Thyroid gland (tissue), 4 donors: ENCODE results near the gene SH3BGRL2. TPM values are rescaled to one million over a fixed set of nuclear protein-coding genes. Genes with fewer than 3 reads are reported as not detected.
"Not testable (repeated sequence)": the region's sequence is repeated elsewhere in the genome, so short reads cannot be mapped to it uniquely, and the experiment has no call there.

Source experiments
- DNase-seq, 2 donors: peaks; one replicate each; pipeline ENCODE4 v3.0.0-alpha.2; 2019
- H3K27ac ChIP-seq, 3 donors: fragments of 200-600 bp; sonication (generic); 1 replicate in 2 of 3; 2 replicates in 1 of 3; pipeline ENCODE4 v1.5.1; 2016 to 2019; ENCODE audit warnings: mild to moderate bottlenecking in 1 of 3, moderate library complexity in 1 of 3
- H3K27me3 ChIP-seq: fragments of 200-600 bp; sonication (generic); one replicate; pipeline ENCODE4 v1.5.1; 2019
- H3K36me3 ChIP-seq, 2 donors: fragments of 200-600 bp; sonication (generic); one replicate each; pipeline ENCODE4 v1.5.1; 2016 to 2019
- H3K4me1 ChIP-seq, 2 donors: fragments of 200-600 bp; sonication (generic); one replicate each; pipeline ENCODE4 v1.5.1; 2017 to 2019
- H3K4me3 ChIP-seq, 3 donors: fragments of 200-600 bp; sonication (generic); replicated peaks in 1 of 3; 1 replicate in 2 of 3; 2 replicates in 1 of 3; pipeline ENCODE4 v1.5.1; 2016; ENCODE audit warnings: mild to moderate bottlenecking in 1 of 3
- H3K9me3 ChIP-seq: fragments of 200-600 bp; sonication (generic); one replicate; pipeline ENCODE4 v1.5.1; 2017
- POLR2A ChIP-seq, 2 donors: fragments of 450-650 bp; IDR thresholded peaks; one replicate each; pipeline ENCODE4 v1.6.1; 2017; ENCODE audit warnings: antibody characterized with exemption in 2 of 2, mild to moderate bottlenecking in 2 of 2, moderate library complexity in 1 of 2
- WGBS, 2 donors: methylation state at CpG; one replicate each; pipeline ENCODE4 v1.1.5; 2017; 5-methylcytosine and 5-hydroxymethylcytosine counted together
- intact Hi-C: fragments of 100-400 bp; cut with DNase I; formaldehyde crosslinking; loops from one replicate; pipeline ENCODE4 v1.15.1; 2023
- total RNA-seq, 4 donors: library from RNA; depleted of rRNA; stranded (reverse); fragments of >200 nt; gene quantifications; one replicate each; pipeline ENCODE4 v1.2.3, GENCODE V29; 2016
- TF ChIP-seq, protein P1 (sequence below), 6 experiments: fragments of 200-600 bp in 3 of 6; fragments of 450-650 bp in 3 of 6; sonication (generic) in 3 of 6; IDR thresholded peaks; one replicate each; pipeline ENCODE4 v1.5.1; 2016 to 2019; ENCODE audit warnings: antibody characterized with exemption in 6 of 6, mild to moderate bottlenecking in 2 of 6, inconsistent platforms in 1 of 6, moderate library complexity in 1 of 6

The SH3BGRL2 gene
- total RNA-seq, 4 donors from 2014 or later: 170 to 225 (median 183) TPM

DNA sequence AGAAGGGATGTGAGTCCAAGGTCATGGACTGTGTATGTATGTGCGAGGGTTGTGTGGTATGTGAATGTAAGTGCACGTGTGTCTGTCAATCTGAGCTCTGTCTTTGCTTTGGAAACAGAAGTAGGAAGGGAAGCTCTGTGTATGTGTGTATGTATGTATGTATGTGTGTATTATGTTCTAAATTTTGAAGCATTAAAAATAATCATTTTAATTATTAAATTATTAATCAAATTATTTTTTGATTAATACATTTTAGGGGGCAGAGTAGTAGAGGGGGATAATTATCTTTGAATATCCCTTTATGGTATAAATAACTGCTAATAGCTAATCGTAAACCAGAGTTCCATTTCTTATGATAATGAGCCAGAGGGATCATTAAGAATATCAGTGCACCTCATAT is 42.8 kb downstream of the SH3BGRL2 start:
- intact Hi-C loops: no loop called here
- H3K36me3 ChIP-seq: peaks cover 0 to 3% of the 10 kb centered on the region in 2 donors
- H3K4me3 ChIP-seq: no peak overlapping the region
- peak overlapping the region in 1 of 3 donors; percentile 86 for H3K27ac ChIP-seq
- peaks cover 33 to 56% of the 10 kb centered on the region in 2 donors for H3K4me1 ChIP-seq
- TF ChIP-seq, protein P1, sequence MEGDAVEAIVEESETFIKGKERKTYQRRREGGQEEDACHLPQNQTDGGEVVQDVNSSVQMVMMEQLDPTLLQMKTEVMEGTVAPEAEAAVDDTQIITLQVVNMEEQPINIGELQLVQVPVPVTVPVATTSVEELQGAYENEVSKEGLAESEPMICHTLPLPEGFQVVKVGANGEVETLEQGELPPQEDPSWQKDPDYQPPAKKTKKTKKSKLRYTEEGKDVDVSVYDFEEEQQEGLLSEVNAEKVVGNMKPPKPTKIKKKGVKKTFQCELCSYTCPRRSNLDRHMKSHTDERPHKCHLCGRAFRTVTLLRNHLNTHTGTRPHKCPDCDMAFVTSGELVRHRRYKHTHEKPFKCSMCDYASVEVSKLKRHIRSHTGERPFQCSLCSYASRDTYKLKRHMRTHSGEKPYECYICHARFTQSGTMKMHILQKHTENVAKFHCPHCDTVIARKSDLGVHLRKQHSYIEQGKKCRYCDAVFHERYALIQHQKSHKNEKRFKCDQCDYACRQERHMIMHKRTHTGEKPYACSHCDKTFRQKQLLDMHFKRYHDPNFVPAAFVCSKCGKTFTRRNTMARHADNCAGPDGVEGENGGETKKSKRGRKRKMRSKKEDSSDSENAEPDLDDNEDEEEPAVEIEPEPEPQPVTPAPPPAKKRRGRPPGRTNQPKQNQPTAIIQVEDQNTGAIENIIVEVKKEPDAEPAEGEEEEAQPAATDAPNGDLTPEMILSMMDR (IDR thresholded peaks at IDR 0.05): no peak
- TF ChIP-seq POLR2A (IDR thresholded peaks at IDR 0.05): no peak
- 93 to 98% methylated on average over 3 of the region's 3 CpGs for WGBS, 2 donors
- H3K9me3 ChIP-seq: no peaks in the 10 kb centered on the region
- no peaks in the 10 kb centered on the region for H3K27me3 ChIP-seq
- DNase-seq: no peak

GRCh38 chr6:79676785-79677736 is 45.9 kb downstream of the SH3BGRL2 start:
- 82 to 84% methylated on average over 8 of the region's 8 CpGs for WGBS, 2 donors
- Histone ChIP-seq H3K27ac (peak overlapping the region; percentile 26 to 48 (median 27)), H3K9me3 (no peaks in the 10 kb centered on the region), H3K4me3 (no peak overlapping the region), H3K4me1 (peaks cover 21 to 26% of the 10 kb centered on the region in 2 donors), H3K27me3 (no peaks in the 10 kb centered on the region), H3K36me3 (peaks cover 0 to 3% of the 10 kb centered on the region in 2 donors)
- no peak for DNase-seq
- TF ChIP-seq, protein P1 (IDR thresholded peaks at IDR 0.05): no peak
- no peak for TF ChIP-seq POLR2A (IDR thresholded peaks at IDR 0.05)
- intact Hi-C loops: no loop called here

GRCh38 chr6:79682682-79683081 is 51.6 kb downstream of the SH3BGRL2 start:
- H3K4me1 ChIP-seq: peaks cover 34 to 45% of the 10 kb centered on the region in 2 donors
- H3K27me3 ChIP-seq, DNase-seq, H3K36me3 ChIP-seq, H3K9me3 ChIP-seq, intact Hi-C loops, H3K4me3 ChIP-seq, H3K27ac ChIP-seq: not testable (repeated sequence)
- 95 to 98% methylated on average over 4 of the region's 4 CpGs for WGBS, 2 donors

GRCh38 chr6:79684876-79685275 is 53.7 kb downstream of the SH3BGRL2 start:
- peaks cover 39 to 47% of the 10 kb centered on the region in 2 donors for H3K4me1 ChIP-seq
- TF ChIP-seq, protein P1 (IDR thresholded peaks at IDR 0.05): no peak
- TF ChIP-seq POLR2A (IDR thresholded peaks at IDR 0.05): no peak
- no peak for DNase-seq
- intact Hi-C loops: no loop called here
- 19 to 33% methylated on average over 1 of the region's 1 CpG for WGBS, 2 donors
- no peak overlapping the region for H3K4me3 ChIP-seq
- H3K27ac ChIP-seq: peak overlapping the region; percentile 28 to 84 (median 69)
- no peaks in the 10 kb centered on the region for H3K36me3 ChIP-seq
- H3K27me3 ChIP-seq: no peaks in the 10 kb centered on the region
- no peaks in the 10 kb centered on the region for H3K9me3 ChIP-seq

GRCh38 chr6:79686707-79687309 is 55.7 kb downstream of the SH3BGRL2 start:
- Histone ChIP-seq H3K36me3 (no peaks in the 10 kb centered on the region), H3K4me3 (no peak overlapping the region), H3K9me3 (no peaks in the 10 kb centered on the region), H3K27me3 (no peaks in the 10 kb centered on the region), H3K27ac (peak overlapping the region; percentile 3 to 84 (median 69)), H3K4me1 (peaks cover 39 to 47% of the 10 kb centered on the region in 2 donors)
- peak in 1 of 2 donors; percentile 13 for DNase-seq
- TF ChIP-seq, protein P1 (IDR thresholded peaks at IDR 0.05): no peak
- no peak for TF ChIP-seq POLR2A (IDR thresholded peaks at IDR 0.05)
- 42 to 43% methylated on average over 3 of the region's 3 CpGs for WGBS, 2 donors
- intact Hi-C loops: no loop called here
